ENCODE results near the gene CYP39A1. TPM values are rescaled to one million over a fixed set of nuclear protein-coding genes. Genes with fewer than 3 reads are reported as not detected.
"Not testable (repeated sequence)": the region's sequence is repeated elsewhere in the genome, so short reads cannot be mapped to it uniquely, and the experiment has no call there.

CYP39A1 gene
- total and polyA plus RNA-seq, 2 donors: 1.2 to 1.7 TPM

- H3K27me3 ChIP-seq (ENCODE audit: control insufficient read depth in 2 of 2, insufficient read depth in 1 of 2, low read length in 1 of 2): peaks cover 13 to 38% of the 10 kb centered on the region in 2 donors
- WGBS: 3% methylated on average over 6 of the region's 6 CpGs
- peaks cover 7 to 11% of the 10 kb centered on the region in 2 donors for H3K4me1 ChIP-seq (ENCODE audit: control insufficient read depth in 2 of 2, insufficient read depth in 2 of 2, low read length in 2 of 2)
- H3K4me3 ChIP-seq (ENCODE audit: low read length in 2 of 2): peak overlapping the region; percentile 67 to 77
- DNase-seq (ENCODE audit: low read depth in 6 of 9, low spot score in 9 of 9): peak in 1 of 9 donors; percentile 7
- H3K9me3 ChIP-seq (ENCODE audit: control insufficient read depth in 2 of 2, insufficient read depth in 1 of 2, low read length in 1 of 2): no peaks in the 10 kb centered on the region
- H3K36me3 ChIP-seq (ENCODE audit: control insufficient read depth in 2 of 2, insufficient read depth in 2 of 2, low read length in 1 of 2): no peaks in the 10 kb centered on the region
- H3K27ac ChIP-seq (ENCODE audit: low read depth in 1 of 2, low read length in 1 of 2): peak overlapping the region in 1 of 2 donors; percentile 12
Observed at GRCh38 chr6:46652232-46652602, 401 bp downstream of the CYP39A1 start.

- Histone ChIP-seq H3K27ac (ENCODE audit: low read depth in 1 of 2, low read length in 1 of 2) (no peak overlapping the region), H3K36me3 (ENCODE audit: control insufficient read depth in 2 of 2, insufficient read depth in 2 of 2, low read length in 1 of 2) (no peaks in the 10 kb centered on the region), H3K4me1 (ENCODE audit: control insufficient read depth in 2 of 2, insufficient read depth in 2 of 2, low read length in 2 of 2) (peaks cover 7 to 11% of the 10 kb centered on the region in 2 donors), H3K4me3 (ENCODE audit: low read length in 2 of 2) (no peak overlapping the region), H3K9me3 (ENCODE audit: control insufficient read depth in 2 of 2, insufficient read depth in 1 of 2, low read length in 1 of 2) (no peaks in the 10 kb centered on the region), H3K27me3 (ENCODE audit: control insufficient read depth in 2 of 2, insufficient read depth in 1 of 2, low read length in 1 of 2) (peaks cover 13 to 38% of the 10 kb centered on the region in 2 donors)
- DNase-seq (ENCODE audit: low read depth in 6 of 9, low spot score in 9 of 9): no peak
- 46% methylated on average over 8 of the region's 8 CpGs for WGBS
Observed at GRCh38 chr6:46651816-46652215, 802 bp downstream of the CYP39A1 start.

GRCh38 chr6:46651006-46651405 is 1.6 kb downstream of the CYP39A1 start:
- Histone ChIP-seq H3K27me3 (ENCODE audit: control insufficient read depth in 2 of 2, insufficient read depth in 1 of 2, low read length in 1 of 2) (peaks cover 13 to 38% of the 10 kb centered on the region in 2 donors), H3K36me3 (ENCODE audit: control insufficient read depth in 2 of 2, insufficient read depth in 2 of 2, low read length in 1 of 2) (no peaks in the 10 kb centered on the region), H3K4me1 (ENCODE audit: control insufficient read depth in 2 of 2, insufficient read depth in 2 of 2, low read length in 2 of 2) (peaks cover 7 to 11% of the 10 kb centered on the region in 2 donors), H3K9me3 (ENCODE audit: control insufficient read depth in 2 of 2, insufficient read depth in 1 of 2, low read length in 1 of 2) (no peaks in the 10 kb centered on the region), H3K27ac (ENCODE audit: low read depth in 1 of 2, low read length in 1 of 2) (no peak overlapping the region), H3K4me3 (ENCODE audit: low read length in 2 of 2) (no peak overlapping the region)
- DNase-seq (ENCODE audit: low read depth in 6 of 9, low spot score in 9 of 9): no peak
- WGBS: 92% methylated on average over 1 of the region's 1 CpG

GRCh38 chr6:46648869-46649492 is 3.6 kb downstream of the CYP39A1 start:
- WGBS: 95% methylated on average over 5 of the region's 5 CpGs
- Histone ChIP-seq H3K4me3 (ENCODE audit: low read length in 2 of 2) (no peak overlapping the region), H3K4me1 (ENCODE audit: control insufficient read depth in 2 of 2, insufficient read depth in 2 of 2, low read length in 2 of 2) (peaks cover 7 to 11% of the 10 kb centered on the region in 2 donors), H3K36me3 (ENCODE audit: control insufficient read depth in 2 of 2, insufficient read depth in 2 of 2, low read length in 1 of 2) (no peaks in the 10 kb centered on the region), H3K9me3 (ENCODE audit: control insufficient read depth in 2 of 2, insufficient read depth in 1 of 2, low read length in 1 of 2) (no peaks in the 10 kb centered on the region), H3K27me3 (ENCODE audit: control insufficient read depth in 2 of 2, insufficient read depth in 1 of 2, low read length in 1 of 2) (peaks cover 10 to 24% of the 10 kb centered on the region in 2 donors), H3K27ac (ENCODE audit: low read depth in 1 of 2, low read length in 1 of 2) (no peak overlapping the region)
- DNase-seq (ENCODE audit: low read depth in 6 of 9, low spot score in 9 of 9): no peak

GRCh38 chr6:46648108-46648507 is 4.5 kb downstream of the CYP39A1 start:
- WGBS: 92% methylated on average over 2 of the region's 4 CpGs
- H3K9me3 ChIP-seq (ENCODE audit: control insufficient read depth in 2 of 2, insufficient read depth in 1 of 2, low read length in 1 of 2); DNase-seq (ENCODE audit: low read depth in 6 of 9, low spot score in 9 of 9); H3K36me3 ChIP-seq (ENCODE audit: control insufficient read depth in 2 of 2, insufficient read depth in 2 of 2, low read length in 1 of 2); H3K27ac ChIP-seq (ENCODE audit: low read depth in 1 of 2, low read length in 1 of 2); H3K4me1 ChIP-seq (ENCODE audit: control insufficient read depth in 2 of 2, insufficient read depth in 2 of 2, low read length in 2 of 2); H3K4me3 ChIP-seq (ENCODE audit: low read length in 2 of 2): not testable (repeated sequence)
- peaks cover 4 to 15% of the 10 kb centered on the region in 2 donors for H3K27me3 ChIP-seq (ENCODE audit: control insufficient read depth in 2 of 2, insufficient read depth in 1 of 2, low read length in 1 of 2)

GRCh38 chr6:46645265-46645664 is 7.4 kb downstream of the CYP39A1 start:
- Histone ChIP-seq H3K9me3 (ENCODE audit: control insufficient read depth in 2 of 2, insufficient read depth in 1 of 2, low read length in 1 of 2) (no peaks in the 10 kb centered on the region), H3K27ac (ENCODE audit: low read depth in 1 of 2, low read length in 1 of 2) (no peak overlapping the region), H3K4me1 (ENCODE audit: control insufficient read depth in 2 of 2, insufficient read depth in 2 of 2, low read length in 2 of 2) (no peaks in the 10 kb centered on the region), H3K36me3 (ENCODE audit: control insufficient read depth in 2 of 2, insufficient read depth in 2 of 2, low read length in 1 of 2) (no peaks in the 10 kb centered on the region), H3K4me3 (ENCODE audit: low read length in 2 of 2) (no peak overlapping the region), H3K27me3 (ENCODE audit: control insufficient read depth in 2 of 2, insufficient read depth in 1 of 2, low read length in 1 of 2) (no peaks in the 10 kb centered on the region)
- no peak for DNase-seq (ENCODE audit: low read depth in 6 of 9, low spot score in 9 of 9)
- WGBS: 100% methylated on average over 1 of the region's 1 CpG

GRCh38 chr6:46642928-46643751 is 9.5 kb downstream of the CYP39A1 start:
- DNase-seq (ENCODE audit: low read depth in 6 of 9, low spot score in 9 of 9): no peak
- H3K4me3 ChIP-seq (ENCODE audit: low read length in 2 of 2): no peak overlapping the region
- H3K36me3 ChIP-seq (ENCODE audit: control insufficient read depth in 2 of 2, insufficient read depth in 2 of 2, low read length in 1 of 2): no peaks in the 10 kb centered on the region
- H3K9me3 ChIP-seq (ENCODE audit: control insufficient read depth in 2 of 2, insufficient read depth in 1 of 2, low read length in 1 of 2): no peaks in the 10 kb centered on the region
- H3K27me3 ChIP-seq (ENCODE audit: control insufficient read depth in 2 of 2, insufficient read depth in 1 of 2, low read length in 1 of 2): no peaks in the 10 kb centered on the region
- H3K4me1 ChIP-seq (ENCODE audit: control insufficient read depth in 2 of 2, insufficient read depth in 2 of 2, low read length in 2 of 2): no peaks in the 10 kb centered on the region
- WGBS: 93% methylated on average over 4 of the region's 4 CpGs
- H3K27ac ChIP-seq (ENCODE audit: low read depth in 1 of 2, low read length in 1 of 2): no peak overlapping the region

- H3K27ac ChIP-seq (ENCODE audit: low read depth in 1 of 2, low read length in 1 of 2): no peak overlapping the region
- 92% methylated on average over 2 of the region's 2 CpGs for WGBS
- DNase-seq (ENCODE audit: low read depth in 6 of 9, low spot score in 9 of 9): no peak
- H3K27me3 ChIP-seq (ENCODE audit: control insufficient read depth in 2 of 2, insufficient read depth in 1 of 2, low read length in 1 of 2): no peaks in the 10 kb centered on the region
- no peak overlapping the region for H3K4me3 ChIP-seq (ENCODE audit: low read length in 2 of 2)
- no peaks in the 10 kb centered on the region for H3K36me3 ChIP-seq (ENCODE audit: control insufficient read depth in 2 of 2, insufficient read depth in 2 of 2, low read length in 1 of 2)
- no peaks in the 10 kb centered on the region for H3K9me3 ChIP-seq (ENCODE audit: control insufficient read depth in 2 of 2, insufficient read depth in 1 of 2, low read length in 1 of 2)
- H3K4me1 ChIP-seq (ENCODE audit: control insufficient read depth in 2 of 2, insufficient read depth in 2 of 2, low read length in 2 of 2): no peaks in the 10 kb centered on the region
Observed at GRCh38 chr6:46638650-46639049, 14.0 kb downstream of the CYP39A1 start.

- WGBS: 90% methylated on average over 1 of the region's 1 CpG
- H3K4me1 ChIP-seq (ENCODE audit: control insufficient read depth in 2 of 2, insufficient read depth in 2 of 2, low read length in 2 of 2): no peaks in the 10 kb centered on the region
- no peaks in the 10 kb centered on the region for H3K9me3 ChIP-seq (ENCODE audit: control insufficient read depth in 2 of 2, insufficient read depth in 1 of 2, low read length in 1 of 2)
- no peak for DNase-seq (ENCODE audit: low read depth in 6 of 9, low spot score in 9 of 9)
- no peaks in the 10 kb centered on the region for H3K36me3 ChIP-seq (ENCODE audit: control insufficient read depth in 2 of 2, insufficient read depth in 2 of 2, low read length in 1 of 2)
- H3K4me3 ChIP-seq (ENCODE audit: low read length in 2 of 2): no peak overlapping the region
- H3K27me3 ChIP-seq (ENCODE audit: control insufficient read depth in 2 of 2, insufficient read depth in 1 of 2, low read length in 1 of 2): no peaks in the 10 kb centered on the region
- H3K27ac ChIP-seq (ENCODE audit: low read depth in 1 of 2, low read length in 1 of 2): no peak overlapping the region
Observed at GRCh38 chr6:46637933-46638332, 14.7 kb downstream of the CYP39A1 start.
